IMR-90 (cell line): ENCODE data around the gene NR5A2. TPM values are rescaled to one million over a fixed set of nuclear protein-coding genes. Genes with fewer than 3 reads are reported as not detected.

Experiments used
- ATAC-seq: fragments of 200-7000 bp; cut with Tn5 transposase; 2 replicates; pipeline ENCODE4 v1.9.1; 2020; ENCODE audit warnings: low read depth, mild to moderate bottlenecking, moderate library complexity
- BruUV-seq: library from RNA; stranded (reverse); fragments of 400-500 nt; replicated peaks from 2 replicates; lab custom pipeline; 2021; lab: Mats Ljungman, UMichigan
- CTCF ChIA-PET: fragments of 300-600 bp; formaldehyde crosslinking; extraction: SDS; loops from one replicate; lab custom pipeline; 2021; ENCODE audit warnings: antibody characterized with exemption; lab: Yijun Ruan, JAX
- POLR2A ChIA-PET: fragments of 300-600 bp; sonication (Branson Sonifier 250); formaldehyde crosslinking; loops from one replicate; lab custom pipeline; 2022; ENCODE audit warnings: antibody characterized with exemption; ENCODE audit not compliant: unreplicated experiment; lab: Charles Lee
- DNase-seq: peaks from one replicate; pipeline ENCODE4 v3.0.0; 2013
- H2AFZ ChIP-seq: replicated peaks from 2 replicates; pipeline ENCODE3; 2013; ENCODE audit warnings: low read length, mild to moderate bottlenecking; ENCODE audit not compliant: poor library complexity
- H2AK5ac ChIP-seq: 2 replicates; pipeline ENCODE4 v1.6.1; 2013; ENCODE audit warnings: low read depth, low read length, inconsistent platforms
- H2AK9ac ChIP-seq: replicated peaks from 2 replicates; pipeline ENCODE3; 2013; ENCODE audit warnings: mild to moderate bottlenecking, low read depth, low read length, moderate library complexity; ENCODE audit not compliant: poor library complexity
- H2BK120ac ChIP-seq: 2 replicates; pipeline ENCODE4 v1.6.1; 2013; ENCODE audit warnings: low read depth, low read length, inconsistent platforms
- H2BK15ac ChIP-seq: 3 replicates; pipeline ENCODE4 v1.6.1; 2013; ENCODE audit warnings: low read depth, low read length, inconsistent platforms
- H2BK20ac ChIP-seq: 2 replicates; pipeline ENCODE4 v1.6.1; 2013; ENCODE audit warnings: low read depth, mild to moderate bottlenecking, inconsistent platforms, low read length, moderate library complexity
- H2BK5ac ChIP-seq: 2 replicates; pipeline ENCODE4 v1.6.1; 2013; ENCODE audit warnings: mild to moderate bottlenecking, low read depth, low read length, inconsistent platforms; ENCODE audit not compliant: poor library complexity, severe bottlenecking
- H3K14ac ChIP-seq: replicated peaks from 2 replicates; pipeline ENCODE4 v1.6.1; 2013; ENCODE audit warnings: low read depth, low read length, inconsistent platforms
- H3K18ac ChIP-seq: 2 replicates; pipeline ENCODE4 v1.6.1; 2013; ENCODE audit warnings: low read depth, low read length, control low read depth
- H3K23ac ChIP-seq: 2 replicates; pipeline ENCODE4 v1.6.1; 2013; ENCODE audit warnings: low read depth, low read length, inconsistent platforms
- H3K27ac ChIP-seq: 2 replicates; pipeline ENCODE4 v1.5.1; 2013; ENCODE audit warnings: mild to moderate bottlenecking, control low read depth, low read length; ENCODE audit not compliant: insufficient read depth
- H3K27me3 ChIP-seq: 2 replicates; pipeline ENCODE4 v1.6.1; 2013; ENCODE audit warnings: low read length; ENCODE audit not compliant: control insufficient read depth, insufficient read depth
- H3K36me3 ChIP-seq: 2 replicates; pipeline ENCODE4 v1.6.1; 2013; ENCODE audit warnings: low read length, mixed read lengths; ENCODE audit not compliant: control insufficient read depth, insufficient read depth
- H3K4ac ChIP-seq: 2 replicates; pipeline ENCODE4 v1.6.1; 2013; ENCODE audit warnings: low read depth, low read length, inconsistent platforms
- H3K4me1 ChIP-seq: 2 replicates; pipeline ENCODE4 v1.6.1; 2013; ENCODE audit warnings: low read length, mixed read lengths; ENCODE audit not compliant: control insufficient read depth, insufficient read depth
- H3K4me2 ChIP-seq: 2 replicates; pipeline ENCODE4 v1.6.1; 2013; ENCODE audit warnings: low read depth, mild to moderate bottlenecking, control low read depth, low read length, moderate library complexity
- H3K4me3 ChIP-seq: 2 replicates; pipeline ENCODE4 v1.5.1; 2013; ENCODE audit warnings: low read depth, mild to moderate bottlenecking, control low read depth, low read length, moderate library complexity; ENCODE audit not compliant: insufficient read depth
- H3K56ac ChIP-seq: 2 replicates; pipeline ENCODE4 v1.6.1; 2013; ENCODE audit warnings: low read length, inconsistent platforms; ENCODE audit not compliant: insufficient read depth; ENCODE audit errors: extremely low read depth
- H3K79me1 ChIP-seq, 2 experiments: 2 replicates each; pipeline ENCODE4 v1.6.1; 2013; ENCODE audit warnings: low read length in 2 of 2, inconsistent platforms in 1 of 2, low read depth in 1 of 2
- H3K9ac ChIP-seq: 2 replicates; pipeline ENCODE4 v1.6.1; 2013; ENCODE audit warnings: low read depth, low read length, control low read depth
- H3K9me1 ChIP-seq: 2 replicates; pipeline ENCODE4 v1.6.1; 2013; ENCODE audit warnings: low read length, inconsistent platforms; ENCODE audit not compliant: insufficient read depth
- H3K9me3 ChIP-seq: 2 replicates; pipeline ENCODE4 v1.6.1; 2013; ENCODE audit warnings: low read length; ENCODE audit not compliant: control insufficient read depth, insufficient read depth
- H4K20me1 ChIP-seq: 2 replicates; pipeline ENCODE4 v1.6.1; 2013; ENCODE audit warnings: low read length, inconsistent platforms; ENCODE audit not compliant: insufficient read depth
- H4K5ac ChIP-seq: 2 replicates; pipeline ENCODE4 v1.6.1; 2013; ENCODE audit warnings: mild to moderate bottlenecking, low read depth, low read length, control low read depth
- H4K8ac ChIP-seq, 2 experiments: 2 replicates each; pipeline ENCODE4 v1.6.1; 2013; ENCODE audit warnings: low read depth in 2 of 2, low read length in 2 of 2, control low read depth in 1 of 2, inconsistent platforms in 1 of 2
- H4K91ac ChIP-seq: 2 replicates; pipeline ENCODE4 v1.6.1; 2013; ENCODE audit warnings: low read depth, low read length, inconsistent platforms; ENCODE audit not compliant: insufficient read depth
- BHLHE40 ChIP-seq: fragments of 150-350 bp; IDR thresholded peaks from 2 replicates; pipeline ENCODE4 v1.6.1; 2016; ENCODE audit warnings: mild to moderate bottlenecking, low read depth, low read length
- CEBPB ChIP-seq: IDR thresholded peaks from 2 replicates; pipeline ENCODE4 v1.6.1; 2012; ENCODE audit warnings: low read depth, low read length, improper control_type of control experiment
- CHD1 ChIP-seq: IDR thresholded peaks from 2 replicates; pipeline ENCODE4 v1.6.1; 2012; ENCODE audit warnings: low read depth, low read length, improper control_type of control experiment
- CTCF ChIP-seq: conservative IDR thresholded peaks from 2 replicates; pipeline ENCODE4 v1.5.1; 2012; ENCODE audit warnings: mild to moderate bottlenecking, low read depth, low read length, improper control_type of control experiment
- ELK1 ChIP-seq: fragments of 150-350 bp; IDR thresholded peaks from 2 replicates; pipeline ENCODE4 v1.6.1; 2016; ENCODE audit warnings: low read depth, mild to moderate bottlenecking, low read length, moderate library complexity, borderline replicate concordance
- FOS ChIP-seq: fragments of 150-350 bp; IDR thresholded peaks from 2 replicates; pipeline ENCODE4 v1.6.1; 2016; ENCODE audit warnings: low read depth, low read length
- MAFK ChIP-seq: IDR thresholded peaks from 2 replicates; pipeline ENCODE4 v1.6.1; 2012; ENCODE audit warnings: low read depth, low read length, improper control_type of control experiment
- MAZ ChIP-seq: IDR thresholded peaks from 2 replicates; pipeline ENCODE4 v1.6.1; 2012; ENCODE audit warnings: low read depth, mild to moderate bottlenecking, low read length, improper control_type of control experiment, moderate library complexity, borderline replicate concordance
- MXI1 ChIP-seq: IDR thresholded peaks from 2 replicates; pipeline ENCODE4 v1.6.1; 2012; ENCODE audit warnings: low read depth, mild to moderate bottlenecking, low read length, moderate library complexity, borderline replicate concordance
- NFE2L2 ChIP-seq: fragments of 150-350 bp; IDR thresholded peaks from 2 replicates; pipeline ENCODE4 v1.6.1; 2016; ENCODE audit warnings: low read depth, mild to moderate bottlenecking, low read length
- POLR2A ChIP-seq: IDR thresholded peaks from 2 replicates; pipeline ENCODE4 v1.6.1; 2012; ENCODE audit warnings: mild to moderate bottlenecking, low read depth, low read length
- RAD21 ChIP-seq: IDR thresholded peaks from 2 replicates; pipeline ENCODE4 v1.6.1; 2012; ENCODE audit warnings: low read length, improper control_type of control experiment
- RCOR1 ChIP-seq: IDR thresholded peaks from 2 replicates; pipeline ENCODE4 v1.6.1; 2012; ENCODE audit warnings: mild to moderate bottlenecking, low read length, improper control_type of control experiment; ENCODE audit not compliant: insufficient replicate concordance
- RFX5 ChIP-seq: IDR thresholded peaks from 2 replicates; pipeline ENCODE4 v1.8.0; 2012; ENCODE audit warnings: low read depth, mild to moderate bottlenecking, low read length, moderate library complexity
- SMC3 ChIP-seq: fragments of 150-350 bp; IDR thresholded peaks from 2 replicates; pipeline ENCODE4 v1.6.1; 2016; ENCODE audit warnings: low read depth, mild to moderate bottlenecking, antibody characterized with exemption, low read length, moderate library complexity
- USF2 ChIP-seq: fragments of 150-350 bp; IDR thresholded peaks from 2 replicates; pipeline ENCODE4 v1.6.1; 2017; ENCODE audit warnings: mild to moderate bottlenecking, antibody characterized with exemption, low read length, low read depth
- WGBS, 2 experiments: methylation state at CpG; one replicate each; pipeline versions ENCODE4 v1.1.5 to v1.1.7; 2013; ENCODE audit warnings: missing lambda C conversion rate in 2 of 2; ENCODE audit not compliant: insufficient read length in 1 of 2; ENCODE audit errors: extremely low coverage in 2 of 2; 5-methylcytosine and 5-hydroxymethylcytosine counted together
- dilution Hi-C: fragments of 300-500 bp; cut with HindIII; formaldehyde crosslinking; loops from one replicate; pipeline ENCODE4 v1.14.3; 2018; ENCODE audit warnings: low sequenced_read_pairs; ENCODE audit not compliant: unreplicated experiment
- in situ Hi-C: fragments of 300-500 bp; cut with MboI; formaldehyde crosslinking; loops from 3 replicates; pipeline ENCODE4 v1.14.3; 2019; ENCODE audit warnings: low sequenced_read_pairs, inconsistent platforms, mixed read lengths
- intact Hi-C: fragments of 100-400 bp; cut with micrococcal nuclease; formaldehyde crosslinking; loops from 2 replicates; pipeline ENCODE4 v1.10.0; 2022
- polyA plus RNA-seq, 3 experiments: library from polyadenylated mRNA; depleted of rRNA; stranded (reverse); fragments of >200 nt; gene quantifications; 2 replicates each; pipeline ENCODE4 v1.2.3, GENCODE V29; 2012; ENCODE audit warnings: low replicate concordance in 1 of 3
- total RNA-seq: library from RNA; depleted of rRNA; stranded (reverse); fragments of >200 nt; gene quantifications from 2 replicates; pipeline ENCODE4 v1.2.3, GENCODE V29; 2012

NR5A2 gene
- total and polyA plus RNA-seq, 2 of the 4 experiments (the other 2 are of a cell fraction) = 0.03 to 0.18 TPM

- Histone ChIP-seq H4K8ac (no peak overlapping the region), H2AK9ac (no peak overlapping the region), H3K18ac (no peak overlapping the region), H3K56ac (no peak overlapping the region), H4K20me1 (no peaks in the 10 kb centered on the region), H3K14ac (no peak overlapping the region), H3K4me3 (no peak overlapping the region), H2AK5ac (no peak overlapping the region), H3K4ac (no peak overlapping the region), H2BK5ac (no peak overlapping the region), H3K23ac (no peak overlapping the region), H3K9ac (no peak overlapping the region), H2AFZ (no peak overlapping the region), H3K9me1 (peaks cover 5% of the 10 kb centered on the region; the same call in 1 of the 2 replicates), H3K9me3 (no peaks in the 10 kb centered on the region), H2BK15ac (no peak overlapping the region), H2BK20ac (no peak overlapping the region), H4K5ac (no peak overlapping the region), H3K79me1 (no peaks in the 10 kb centered on the region), H3K4me2 (no peak overlapping the region), H3K27me3 (peaks cover 4% of the 10 kb centered on the region), H4K91ac (no peak overlapping the region), H2BK120ac (no peak overlapping the region), H3K27ac (no peak overlapping the region), H3K36me3 (no peaks in the 10 kb centered on the region), H3K4me1 (no peaks in the 10 kb centered on the region)
- ChIA-PET POLR2A (interaction anchor here (0.7 kb wide), 1 partner anchor 62 kb away, joined by 4 read pairs; no protein-coding TSS in a partner anchor), CTCF (no interaction called here)
- no peak for DNase-seq
- no CpG with 5 or more reads among the region's 2 CpGs for WGBS, 2 experiments
- BruUV-seq = no TSS peak
- intact Hi-C loops (no loop called here), in situ Hi-C loops (no loop called here), dilution Hi-C loops (no loop called here)
- no peak for ATAC-seq
- TF ChIP-seq ELK1 (no peak), FOS (no peak), BHLHE40 (no peak), MAZ (no peak), POLR2A (no peak), CTCF (no peak), RCOR1 (no peak), MAFK (no peak), NFE2L2 (no peak), RAD21 (no peak), CEBPB (no peak), RFX5 (no peak), SMC3 (no peak), CHD1 (no peak), USF2 (no peak), MXI1 (no peak)
Measured at GRCh38 chr1:200053091-200053490, 25.6 kb downstream of the NR5A2 start.
